ENCODE measurements around the gene PNCK.

PNCK gene

DNA sequence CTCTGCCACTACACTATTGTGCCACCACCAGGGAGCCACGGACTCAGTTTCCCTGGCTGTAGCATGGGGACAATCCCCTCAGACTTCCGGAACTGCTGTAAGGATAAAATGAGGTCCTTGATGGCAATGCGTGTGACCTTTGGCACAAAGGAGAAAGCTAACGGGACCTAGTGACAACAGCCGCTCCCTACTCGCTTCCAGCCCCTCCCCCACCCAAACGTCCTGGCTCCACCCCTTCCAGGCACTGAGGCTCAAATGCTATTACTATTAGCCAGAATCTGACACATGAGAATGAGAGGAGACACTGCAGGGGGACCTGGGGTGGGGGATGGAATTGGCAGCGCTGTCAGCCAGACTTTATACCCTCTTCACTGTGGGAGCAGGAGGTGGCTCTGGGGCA, 32.0 kb downstream of the PNCK start:
- H3K4me3 ChIP-seq (ENCODE audit: low read depth, low read length): no peak overlapping the region
- no peak for TF ChIP-seq CTCF (IDR thresholded peaks at IDR 0.05; ENCODE audit: low read depth, low read length, missing control alignments)
- DNase-seq (ENCODE audit: low read depth): no peak

DNA sequence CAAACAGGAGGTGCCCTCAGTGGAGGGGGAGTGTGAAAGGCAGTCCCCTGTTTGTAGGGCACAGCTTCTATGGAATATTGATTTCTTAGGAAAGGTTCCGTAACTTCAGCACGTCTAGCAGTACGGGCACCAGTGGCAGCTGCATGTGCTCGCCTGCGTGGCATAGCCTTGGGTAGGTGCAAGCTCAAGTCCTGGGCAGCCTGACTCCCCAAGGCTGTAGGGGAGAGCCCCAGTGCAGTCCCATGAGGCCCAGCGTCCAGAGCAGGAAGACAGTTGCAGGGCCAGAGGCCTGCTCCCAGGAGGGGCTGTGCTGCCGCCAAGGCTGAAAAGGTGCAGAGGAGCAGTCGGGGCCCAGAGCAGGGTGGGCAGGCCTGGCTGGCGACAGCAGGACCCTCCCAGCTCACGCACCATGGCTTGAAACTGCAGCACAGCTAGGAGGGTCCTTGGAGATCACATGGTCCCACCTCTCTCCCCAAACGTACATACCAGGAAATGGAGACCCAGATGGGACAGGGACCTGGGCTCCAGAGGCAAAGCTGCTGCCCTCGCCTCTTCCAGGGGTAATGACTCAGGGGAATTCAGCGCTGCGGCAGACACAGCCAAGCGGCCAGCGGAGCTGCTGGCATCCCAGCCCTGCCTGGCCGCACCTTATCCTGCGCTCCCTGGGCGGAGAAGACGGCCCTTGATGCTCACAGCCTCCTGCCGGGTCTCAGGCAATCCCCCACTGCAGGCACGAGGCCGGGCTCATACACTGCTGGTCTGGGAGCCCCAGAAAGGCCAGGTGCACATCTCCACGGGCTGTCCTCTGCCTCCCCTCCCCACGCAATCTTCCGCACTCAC, 32.7 kb downstream of the PNCK start:
- no peak for TF ChIP-seq CTCF (IDR thresholded peaks at IDR 0.05; ENCODE audit: low read depth, low read length, missing control alignments)
- no peak for DNase-seq (ENCODE audit: low read depth)
- no peak overlapping the region for H3K4me3 ChIP-seq (ENCODE audit: low read depth, low read length)

- TF ChIP-seq CTCF (IDR thresholded peaks at IDR 0.05; ENCODE audit: low read depth, low read length, missing control alignments): no peak
These were observed 33.4 kb downstream of the PNCK start for GRCh38 chrX:153640045-153640686.

DNA sequence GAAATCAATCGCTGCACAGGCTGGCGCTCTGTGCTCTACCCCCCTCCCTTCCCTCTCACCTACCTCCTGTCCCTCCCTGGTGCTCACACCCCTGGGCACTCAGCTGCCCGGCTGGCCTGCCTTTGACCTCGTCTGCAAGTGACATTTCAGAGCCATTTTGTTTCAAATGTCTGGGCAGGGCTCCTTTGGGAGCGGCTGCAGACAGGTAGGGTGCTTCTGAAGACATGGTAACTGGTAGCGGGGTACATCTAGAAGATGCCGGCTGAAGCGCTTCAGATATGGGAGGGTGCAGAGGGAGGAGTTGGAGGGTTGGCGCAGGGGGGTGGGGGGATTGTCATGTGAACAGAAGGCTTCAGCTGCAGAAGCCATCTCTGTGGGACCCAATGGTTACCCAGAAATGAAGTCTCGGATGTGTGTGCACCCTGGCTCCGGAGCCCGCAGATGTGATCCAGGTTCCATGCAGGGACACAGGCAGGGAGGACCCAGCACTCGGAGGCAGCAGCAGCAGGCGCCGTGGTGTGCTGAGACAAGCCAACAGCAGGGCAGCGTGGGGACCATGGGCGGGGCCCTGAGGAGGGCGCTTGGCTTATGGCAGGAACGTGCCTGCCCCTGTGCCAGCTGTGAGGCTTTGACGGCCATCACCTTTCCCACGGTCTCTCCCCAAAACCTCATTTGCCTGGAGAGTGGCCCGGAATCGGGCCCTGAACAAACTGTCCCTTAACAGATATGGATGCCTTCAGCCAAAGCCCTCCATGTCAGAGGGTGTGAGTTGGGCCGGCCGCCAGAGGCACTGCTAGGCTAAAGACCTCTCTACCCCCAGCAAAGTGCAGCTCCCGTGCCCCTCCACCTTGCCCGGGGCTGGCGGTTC, 34.2 kb downstream of the PNCK start:
- TF ChIP-seq CTCF (IDR thresholded peaks at IDR 0.05; ENCODE audit: low read depth, low read length, missing control alignments): no peak
- DNase-seq (ENCODE audit: low read depth): no peak
- H3K4me3 ChIP-seq (ENCODE audit: low read depth, low read length): no peak overlapping the region

More at GRCh38 chrX:153640045-153640686, 33.4 kb downstream of the PNCK start:
- no peak overlapping the region for H3K4me3 ChIP-seq (ENCODE audit: low read depth, low read length)
- DNase-seq (ENCODE audit: low read depth): no peak

DNA sequence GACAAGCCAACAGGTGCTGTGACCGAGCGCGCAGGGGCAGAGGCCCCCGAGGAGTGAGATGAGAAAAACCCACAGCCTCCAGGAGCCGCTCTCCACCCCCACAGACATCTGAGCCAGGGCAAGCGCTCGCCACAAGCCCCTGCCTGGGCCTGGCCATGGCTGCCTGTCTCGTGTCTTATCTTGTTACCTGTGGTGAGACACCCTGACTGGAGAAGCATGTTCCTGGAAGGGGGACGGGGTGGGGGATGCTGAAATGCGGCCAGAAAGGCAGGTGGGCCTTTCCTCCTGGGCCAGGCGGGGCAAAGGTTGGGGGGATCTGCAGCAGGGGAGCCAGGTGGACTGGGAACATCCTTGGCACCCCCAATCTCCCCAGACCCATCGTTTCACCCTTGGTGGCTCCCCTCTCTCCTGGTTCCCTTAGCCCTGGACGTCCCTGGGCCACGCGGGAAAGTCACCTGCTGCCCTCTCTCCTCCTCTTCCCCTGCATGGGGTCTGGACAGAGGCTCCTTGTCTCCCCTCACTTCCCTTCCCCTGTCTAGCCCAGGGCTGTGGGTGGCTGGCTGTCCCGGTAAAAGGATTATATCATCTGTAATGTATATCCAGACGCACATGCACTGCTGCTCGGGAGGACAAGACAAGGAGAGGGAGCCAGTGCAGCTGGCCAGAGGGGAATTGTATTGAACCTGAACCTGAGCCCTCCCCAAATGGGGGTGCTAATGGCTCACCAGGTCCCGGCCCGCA, 35.0 kb downstream of the PNCK start:
- DNase-seq (ENCODE audit: low read depth): no peak
- no peak overlapping the region for H3K4me3 ChIP-seq (ENCODE audit: low read depth, low read length)
- TF ChIP-seq CTCF (IDR thresholded peaks at IDR 0.05; ENCODE audit: low read depth, low read length, missing control alignments): no peak

GRCh38 chrX:153638041-153638371, 35.6 kb downstream of the PNCK start:
- TF ChIP-seq CTCF (IDR thresholded peaks at IDR 0.05; ENCODE audit: low read depth, low read length, missing control alignments): no peak
- no peak overlapping the region for H3K4me3 ChIP-seq (ENCODE audit: low read depth, low read length)
- DNase-seq (ENCODE audit: low read depth): no peak

Data from GM12864 (cell line).